GM19455 (cell line): ENCODE data around the gene TMEM18.
"Not testable (repeated sequence)": the region's sequence is repeated elsewhere in the genome, so short reads cannot be mapped to it uniquely, and the experiment has no call there.

ENCODE experiments used
- ATAC-seq: cut with Tn5 transposase; IDR thresholded peaks from one replicate; pipeline ENCODE4 v1.9.1; 2021; ENCODE audit not compliant: unreplicated experiment

Gene TMEM18

GRCh38 chr2:677056-677958, at the start of gene TMEM18:
TMEM18 (minus strand) TSS chr2:677406; CDS start chr2:677345, 61 bp downstream.
- ATAC-seq = peak; percentile 52

- peak; percentile 81 for ATAC-seq
Measured at GRCh38 chr2:726169-726568, 49.0 kb upstream of the TMEM18 start.

GRCh38 chr2:725468-725867, 48.3 kb upstream of the TMEM18 start:
- ATAC-seq = no peak

- no peak for ATAC-seq
Measured at GRCh38 chr2:723761-724160, 46.6 kb upstream of the TMEM18 start.

GRCh38 chr2:720842-721241, 43.6 kb upstream of the TMEM18 start:
- ATAC-seq = no peak

GRCh38 chr2:719734-720133, 42.5 kb upstream of the TMEM18 start:
- no peak for ATAC-seq

GRCh38 chr2:719191-719590, 42.0 kb upstream of the TMEM18 start:
- ATAC-seq = no peak

GRCh38 chr2:717661-718060, 40.5 kb upstream of the TMEM18 start:
- no peak for ATAC-seq

- no peak for ATAC-seq
Measured at GRCh38 chr2:715854-716560, 38.8 kb upstream of the TMEM18 start.

- no peak for ATAC-seq
Measured at GRCh38 chr2:715038-715437, 37.8 kb upstream of the TMEM18 start.

GRCh38 chr2:714005-714741, 37.0 kb upstream of the TMEM18 start:
- peak; percentile 96 for ATAC-seq

- ATAC-seq = no peak
Measured at GRCh38 chr2:710867-711665, 33.9 kb upstream of the TMEM18 start.

- no peak for ATAC-seq
Measured at GRCh38 chr2:709138-709765, 32.0 kb upstream of the TMEM18 start.

- no peak for ATAC-seq
Measured at GRCh38 chr2:708667-709066, 31.5 kb upstream of the TMEM18 start.

GRCh38 chr2:705971-706511, 28.8 kb upstream of the TMEM18 start:
- peak; percentile 91 for ATAC-seq

- not testable (repeated sequence) for ATAC-seq
Measured at GRCh38 chr2:702765-703164, 25.6 kb upstream of the TMEM18 start.

GRCh38 chr2:696999-697627, 19.9 kb upstream of the TMEM18 start:
- ATAC-seq = no peak

- ATAC-seq = peak; percentile 78
Measured at GRCh38 chr2:696463-696862, 19.3 kb upstream of the TMEM18 start.

- ATAC-seq = no peak
Measured at GRCh38 chr2:694906-695510, 17.8 kb upstream of the TMEM18 start.
